A549 (cell line): ENCODE results near the gene JPH2. TPM values are rescaled to one million over a fixed set of nuclear protein-coding genes. Genes with fewer than 3 reads are reported as not detected.

ENCODE experiments used
- ATAC-seq, 2 experiments: fragments of 200-7000 bp in 1 of 2; fragments of >200 bp in 1 of 2; cut with Nextera tagmentation in 1 of 2; cut with Tn5 transposase in 1 of 2; 3 replicates each; pipeline versions ENCODE4 v1.8.0 to v1.9.1; 2018 to 2020; ENCODE audit warnings: mild to moderate bottlenecking in 1 of 2, moderate library complexity in 1 of 2
- CTCF ChIA-PET: fragments of 300-600 bp; sonication (Branson Sonifier 250); formaldehyde crosslinking; extraction: SDS; loops from one replicate; lab custom pipeline; 2021; ENCODE audit warnings: antibody characterized with exemption, inconsistent platforms; lab: Yijun Ruan, JAX
- POLR2A ChIA-PET: fragments of 350-600 bp; formaldehyde crosslinking; extraction: SDS; loops from one replicate; lab custom pipeline; 2021; ENCODE audit warnings: antibody characterized with exemption, inconsistent platforms; lab: Yijun Ruan, JAX
- DNase-seq, 2 experiments: peaks; one replicate each; pipeline versions ENCODE4 v3.0.0 to v3.0.0-alpha.2; 2011 to 2016; ENCODE audit warnings: low read depth in 1 of 2, low spot score in 1 of 2
- FAIRE-seq: peaks from 2 replicates; lab custom pipeline; 2011; peaks lifted over from hg19 to GRCh38; lab: Jason Lieb, UNC
- H3K27ac ChIP-seq, 2 experiments: fragments of >200 bp; sonication (Bioruptor Twin); formaldehyde crosslinking; 3 replicates each; pipeline ENCODE4 v1.5.1; 2016 to 2017
- H3K4me1 ChIP-seq: fragments of >200 bp; sonication (Bioruptor Twin); formaldehyde crosslinking; 3 replicates; pipeline ENCODE4 v1.6.1; 2016
- H3K4me2 ChIP-seq: fragments of >200 bp; sonication (Bioruptor Twin); formaldehyde crosslinking; 3 replicates; pipeline ENCODE4 v1.6.1; 2016
- H3K4me3 ChIP-seq: fragments of >200 bp; sonication (Bioruptor Twin); formaldehyde crosslinking; 3 replicates; pipeline ENCODE4 v1.5.1; 2016
- H3K9me3 ChIP-seq: fragments of >200 bp; sonication (Bioruptor Twin); formaldehyde crosslinking; 3 replicates; pipeline ENCODE4 v1.6.1; 2016
- CHD4 ChIP-seq: fragments of 200-600 bp; sonication (generic); IDR thresholded peaks from 2 replicates; pipeline ENCODE4 v1.6.1; 2016; ENCODE audit warnings: antibody characterized with exemption, mild to moderate bottlenecking, borderline replicate concordance
- EP300 ChIP-seq, 2 experiments: fragments of >200 bp; sonication (Bioruptor Twin); formaldehyde crosslinking; IDR thresholded peaks; 2 replicates in 1 of 2; 3 replicates in 1 of 2; pipeline ENCODE4 v1.6.1; 2016 to 2017
- ESRRA ChIP-seq: fragments of 150-350 bp; IDR thresholded peaks from 2 replicates; pipeline ENCODE4 v1.6.1; 2014; ENCODE audit warnings: mild to moderate bottlenecking, low read length, borderline replicate concordance
- FOSB ChIP-seq: fragments of 250-450 bp; sonication (Bioruptor Pico); IDR thresholded peaks from 2 replicates; pipeline ENCODE4 v1.5.0; 2020; ENCODE audit warnings: mild to moderate bottlenecking, moderate library complexity
- FOSL2 ChIP-seq, 2 experiments: fragments of 450-650 bp in 1 of 2; fragments of >200 bp in 1 of 2; sonication (Bioruptor Twin) in 1 of 2; formaldehyde crosslinking; IDR thresholded peaks; 2 replicates each; pipeline versions ENCODE4 v1.5.0 to v1.6.1; 2016 to 2020; ENCODE audit warnings: mild to moderate bottlenecking in 1 of 2, moderate library complexity in 1 of 2
- HDAC2 ChIP-seq: fragments of 200-600 bp; sonication (generic); IDR thresholded peaks from 2 replicates; pipeline ENCODE4 v1.6.1; 2016
- HOXB13 ChIP-seq: fragments of 250-450 bp; sonication (Bioruptor Pico); IDR thresholded peaks from 2 replicates; pipeline ENCODE4 v1.5.0; 2020; ENCODE audit warnings: low read depth, mild to moderate bottlenecking, moderate library complexity
- HOXB5 ChIP-seq: fragments of 250-450 bp; sonication (Bioruptor Pico); IDR thresholded peaks from 2 replicates; pipeline ENCODE4 v1.5.0; 2020; ENCODE audit warnings: mild to moderate bottlenecking, moderate library complexity
- JUNB ChIP-seq: fragments of >200 bp; sonication (Bioruptor Twin); formaldehyde crosslinking; IDR thresholded peaks from 2 replicates; pipeline ENCODE4 v1.6.1; 2016
- KDM1A ChIP-seq: fragments of 200-600 bp; sonication (generic); IDR thresholded peaks from 2 replicates; pipeline ENCODE4 v1.6.1; 2016; ENCODE audit warnings: low read depth, mild to moderate bottlenecking
- MAFK ChIP-seq: fragments of 450-650 bp; IDR thresholded peaks from 2 replicates; pipeline ENCODE4 v1.6.1; 2014; ENCODE audit not compliant: partially characterized antibody
- NPAS2 ChIP-seq: fragments of 250-450 bp; sonication (Bioruptor Pico); IDR thresholded peaks from 2 replicates; pipeline ENCODE4 v1.8.0; 2022; ENCODE audit warnings: mild to moderate bottlenecking, moderate library complexity, borderline replicate concordance
- RAD21 ChIP-seq, 2 experiments: fragments of >200 bp in 1 of 2; sonication (Bioruptor Twin) in 1 of 2; formaldehyde crosslinking in 1 of 2; IDR thresholded peaks in 1 of 2; conservative IDR thresholded peaks in 1 of 2; 2 replicates in 1 of 2; 3 replicates in 1 of 2; pipeline ENCODE4 v1.6.1; 2012 to 2018; ENCODE audit warnings: inconsistent platforms in 1 of 2
- RARB ChIP-seq: fragments of 250-450 bp; sonication (Bioruptor Pico); IDR thresholded peaks from 2 replicates; pipeline ENCODE4 v1.8.0; 2021; ENCODE audit warnings: mild to moderate bottlenecking, moderate library complexity
- RFX5 ChIP-seq: fragments of 450-650 bp; IDR thresholded peaks from 2 replicates; pipeline ENCODE4 v1.7.1; 2014; ENCODE audit warnings: antibody characterized with exemption, mild to moderate bottlenecking, moderate library complexity
- TFCP2L1 ChIP-seq: fragments of 250-450 bp; sonication (Bioruptor Pico); IDR thresholded peaks from 2 replicates; pipeline ENCODE4 v1.5.0; 2021; ENCODE audit warnings: mild to moderate bottlenecking
- ZC3H11A ChIP-seq: fragments of 450-650 bp; IDR thresholded peaks from 2 replicates; pipeline ENCODE4 v1.6.1; 2014; ENCODE audit warnings: antibody characterized with exemption, mild to moderate bottlenecking
- ZFP36 ChIP-seq: fragments of 450-650 bp; IDR thresholded peaks from 2 replicates; pipeline ENCODE4 v1.6.1; 2014; ENCODE audit warnings: borderline replicate concordance; ENCODE audit not compliant: partially characterized antibody
- ZNF302 ChIP-seq: fragments of 250-450 bp; sonication (Bioruptor Pico); IDR thresholded peaks from 2 replicates; pipeline ENCODE4 v1.9.0; 2021; ENCODE audit warnings: inconsistent platforms, mild to moderate bottlenecking, moderate library complexity
- WGBS: methylation state at CpG from one replicate; pipeline ENCODE4 v1.1.6; 2017; ENCODE audit errors: missing lambda C conversion rate; 5-methylcytosine and 5-hydroxymethylcytosine counted together
- polyA plus RNA-seq, 4 experiments: library from polyadenylated mRNA; depleted of rRNA in 3 of 4; stranded (reverse); fragments of >200 nt; fragmentation: RNase III in 1 of 4; extraction: RNeasy Plus Mini Kit Qiagen cat#74134 plus additional on column Dnase treatment in 1 of 4; gene quantifications; 2 replicates in 3 of 4; 3 replicates in 1 of 4; pipeline ENCODE4 v1.2.3, GENCODE V29; 2011 to 2017
- TF ChIP-seq, protein P1 (sequence below): IDR thresholded peaks from 2 replicates; pipeline ENCODE4 v1.6.1; 2012
- TF ChIP-seq, protein P2 (sequence below): fragments of >200 bp; sonication (Bioruptor Twin); formaldehyde crosslinking; IDR thresholded peaks from 3 replicates; pipeline ENCODE4 v1.6.1; 2016
- TF ChIP-seq, protein P3 (sequence below): IDR thresholded peaks from 2 replicates; pipeline ENCODE4 v1.6.1; 2012; ENCODE audit warnings: low read depth, borderline replicate concordance

The JPH2 gene
- polyA plus RNA-seq, 2 of the 4 experiments (the other 2 are of a cell fraction): 0.83 to 3.3 TPM

DNA sequence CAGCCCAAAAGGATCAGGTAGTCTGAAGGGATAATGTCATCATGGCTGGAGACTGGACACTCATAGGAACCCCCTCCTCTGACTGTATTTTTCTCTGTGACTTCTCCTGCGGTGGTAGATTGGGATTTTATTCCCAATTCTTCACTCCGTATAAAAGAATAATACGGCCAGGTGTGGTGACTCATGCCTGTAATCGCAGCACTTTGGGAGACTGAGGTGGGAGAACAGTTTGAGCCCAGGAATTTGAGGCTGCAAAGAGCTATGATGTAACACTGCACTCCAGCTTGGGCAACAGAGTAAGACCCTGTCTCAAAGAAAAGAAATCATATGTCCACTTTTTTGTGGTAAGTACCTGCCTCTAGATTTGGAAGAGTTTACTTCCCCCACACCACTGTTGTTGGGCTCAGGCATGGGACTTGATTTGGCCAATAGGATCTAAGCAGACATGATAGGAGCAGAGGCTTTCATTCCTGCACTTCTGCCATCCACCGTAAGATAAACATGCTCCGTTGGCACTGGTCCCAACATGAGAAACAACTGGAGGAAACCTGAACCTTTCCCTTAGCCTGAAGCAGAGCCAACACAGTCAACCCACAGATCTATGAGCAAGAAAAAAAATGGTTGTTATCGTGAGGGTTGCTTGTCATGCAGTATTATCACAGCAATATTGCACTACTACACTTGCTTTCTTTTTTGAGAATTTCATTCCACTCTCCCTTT is 82.0 kb downstream of the JPH2 start:
- H3K4me2 ChIP-seq: peak overlapping the region; percentile 35; the same call in 2 of the 3 replicates
- ChIA-PET CTCF (interaction anchor here (1.4 to 5.5 kb wide), 2 partner anchors 12 to 85 kb away, joined by 8 to 43 read pairs; no protein-coding TSS in a partner anchor), POLR2A (no interaction called here)
- DNase-seq (peak in 1 of 2 experiments; percentile 37), FAIRE-seq (no peak), ATAC-seq (peak; percentile 50 to 63; a peak in 4 of 6 replicates)
- 11% methylated on average over 7 of the region's 7 CpGs for WGBS
- peaks cover 26% of the 10 kb centered on the region for H3K9me3 ChIP-seq
- no peak overlapping the region for H3K27ac ChIP-seq
- H3K4me1 ChIP-seq: no peaks in the 10 kb centered on the region
- no peak overlapping the region for H3K4me3 ChIP-seq
- TF ChIP-seq FOSL2 (IDR thresholded peaks at IDR 0.05) (no peak), FOSL2 (CRISPR knock-in tag; IDR thresholded peaks at IDR 0.05) (0 out of 2 replicates have a peak, but pooled peaks have one; percentile 3), TFCP2L1 (CRISPR knock-in tag) (no peak), HDAC2 (no peak)
- TF ChIP-seq, protein P1, sequence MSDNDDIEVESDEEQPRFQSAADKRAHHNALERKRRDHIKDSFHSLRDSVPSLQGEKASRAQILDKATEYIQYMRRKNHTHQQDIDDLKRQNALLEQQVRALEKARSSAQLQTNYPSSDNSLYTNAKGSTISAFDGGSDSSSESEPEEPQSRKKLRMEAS: no peak

DNA sequence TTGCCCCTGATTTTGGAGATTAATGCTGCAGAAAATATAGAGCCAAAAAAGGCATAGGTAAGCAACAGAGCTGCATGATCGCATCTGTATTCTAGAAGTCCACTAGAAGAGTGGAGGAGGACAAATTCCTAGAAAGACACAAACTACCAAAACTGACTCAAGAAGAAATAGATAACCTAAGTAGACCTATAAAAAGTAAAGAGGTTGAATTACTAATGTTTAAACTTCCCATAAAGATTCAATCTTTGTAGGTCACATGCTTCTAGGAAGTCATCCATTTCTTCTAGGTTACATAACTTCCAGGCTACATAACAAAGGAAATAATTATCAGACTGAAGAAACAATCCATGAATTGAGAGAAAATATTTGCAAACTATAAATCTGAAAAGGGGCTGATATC is 84.4 kb downstream of the JPH2 start:
- ChIA-PET POLR2A (no interaction called here), CTCF (interaction anchor here (2.2 kb wide), 1 partner anchor 14 kb away, joined by 8 read pairs; no protein-coding TSS in a partner anchor)
- H3K4me1 ChIP-seq: peaks cover 5% of the 10 kb centered on the region; the same call in 2 of the 3 replicates
- 25% methylated on average over 1 of the region's 1 CpG for WGBS
- TF ChIP-seq RAD21 (conservative IDR thresholded peaks at IDR 0.05 in 1 of 2, IDR thresholded peaks at IDR 0.05 in 1 of 2): no peak
- no peak overlapping the region for H3K27ac ChIP-seq
- DNase-seq (no peak), FAIRE-seq (no peak), ATAC-seq (no peak)
- H3K4me3 ChIP-seq: no peak overlapping the region
- no peak overlapping the region for H3K4me2 ChIP-seq
- peaks cover 18% of the 10 kb centered on the region; the same call in 2 of the 3 replicates for H3K9me3 ChIP-seq

DNA sequence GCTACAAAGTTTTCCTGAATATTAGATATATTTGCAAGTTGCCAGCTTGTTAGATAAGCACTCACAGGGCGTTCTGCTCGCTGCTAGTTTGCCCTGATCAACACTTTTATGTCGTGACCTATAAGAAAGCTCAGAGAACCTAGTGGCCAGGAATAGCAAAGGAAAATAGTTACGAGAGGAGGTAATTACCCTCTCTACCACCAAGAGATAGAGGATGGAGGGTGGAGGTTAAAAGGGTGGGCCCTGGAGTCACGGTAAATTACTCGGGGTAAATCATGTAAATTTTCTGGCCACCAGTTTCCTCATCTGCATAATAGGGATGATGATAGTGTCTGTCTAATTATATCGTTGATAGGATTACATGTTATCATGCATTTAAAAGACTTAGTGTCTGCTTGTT is 87.2 kb downstream of the JPH2 start:
- ChIA-PET CTCF (interaction anchor here (0.7 to 3.1 kb wide), 5 partner anchors 17 to 349 kb away, joined by 3 to 12 read pairs (median 5); no protein-coding TSS in a partner anchor), POLR2A (no interaction called here)
- no peak for ATAC-seq
- no peak for DNase-seq
- Histone ChIP-seq H3K4me2 (no peak overlapping the region), H3K9me3 (peaks cover 14% of the 10 kb centered on the region; the same call in 2 of the 3 replicates), H3K4me3 (no peak overlapping the region), H3K4me1 (peaks cover 5% of the 10 kb centered on the region; the same call in 2 of the 3 replicates), H3K27ac (no peak overlapping the region)
- FAIRE-seq: no peak
- 55% methylated on average over 7 of the region's 7 CpGs for WGBS
- TF ChIP-seq RARB (CRISPR knock-in tag) (no peak), HOXB5 (no peak), HOXB13 (CRISPR knock-in tag) (no peak), MAFK (no peak), ZC3H11A (no peak), KDM1A (no peak), JUNB (no peak), ZFP36 (no peak), NPAS2 (CRISPR knock-in tag) (no peak), EP300 (IDR thresholded peaks at IDR 0.05) (no peak)

DNA sequence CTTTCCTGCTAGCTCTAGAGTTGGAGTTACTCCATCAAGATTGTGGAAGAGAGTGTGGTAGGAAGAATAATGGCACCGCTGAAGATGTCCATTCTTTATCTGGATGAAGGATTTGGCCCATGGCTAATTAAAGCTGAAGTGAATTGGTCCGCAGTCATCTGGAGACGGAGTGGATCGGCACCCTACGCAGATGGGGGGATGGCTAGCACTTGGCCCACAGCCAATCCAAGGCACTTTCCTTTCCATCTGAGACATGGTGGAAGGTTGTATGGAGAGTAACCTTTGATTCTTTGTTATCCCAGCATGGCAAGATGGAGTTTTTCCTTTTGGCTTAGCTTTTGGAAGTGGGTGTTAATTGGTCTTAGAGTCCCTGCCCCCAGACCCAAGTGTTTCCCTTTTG is 88.3 kb downstream of the JPH2 start:
- POLR2A ChIA-PET: no interaction called here
- CTCF ChIA-PET: interaction anchor here (1.2 to 3.1 kb wide), 6 partner anchors 16 to 560 kb away, joined by 3 to 12 read pairs (median 4); no protein-coding TSS in a partner anchor
- FAIRE-seq (no peak), ATAC-seq (no peak), DNase-seq (no peak)
- no peak overlapping the region for H3K4me2 ChIP-seq
- H3K4me3 ChIP-seq: no peak overlapping the region
- TF ChIP-seq CHD4 (no peak), RFX5 (no peak), FOSB (CRISPR knock-in tag) (no peak), ESRRA (no peak), ZNF302 (CRISPR knock-in tag) (no peak), HOXB13 (CRISPR knock-in tag) (no peak)
- TF ChIP-seq, protein P2, sequence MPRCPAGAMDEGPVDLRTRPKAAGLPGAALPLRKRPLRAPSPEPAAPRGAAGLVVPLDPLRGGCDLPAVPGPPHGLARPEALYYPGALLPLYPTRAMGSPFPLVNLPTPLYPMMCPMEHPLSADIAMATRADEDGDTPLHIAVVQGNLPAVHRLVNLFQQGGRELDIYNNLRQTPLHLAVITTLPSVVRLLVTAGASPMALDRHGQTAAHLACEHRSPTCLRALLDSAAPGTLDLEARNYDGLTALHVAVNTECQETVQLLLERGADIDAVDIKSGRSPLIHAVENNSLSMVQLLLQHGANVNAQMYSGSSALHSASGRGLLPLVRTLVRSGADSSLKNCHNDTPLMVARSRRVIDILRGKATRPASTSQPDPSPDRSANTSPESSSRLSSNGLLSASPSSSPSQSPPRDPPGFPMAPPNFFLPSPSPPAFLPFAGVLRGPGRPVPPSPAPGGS: no peak
- TF ChIP-seq, protein P3, sequence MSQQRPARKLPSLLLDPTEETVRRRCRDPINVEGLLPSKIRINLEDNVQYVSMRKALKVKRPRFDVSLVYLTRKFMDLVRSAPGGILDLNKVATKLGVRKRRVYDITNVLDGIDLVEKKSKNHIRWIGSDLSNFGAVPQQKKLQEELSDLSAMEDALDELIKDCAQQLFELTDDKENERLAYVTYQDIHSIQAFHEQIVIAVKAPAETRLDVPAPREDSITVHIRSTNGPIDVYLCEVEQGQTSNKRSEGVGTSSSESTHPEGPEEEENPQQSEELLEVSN: no peak
- WGBS: 95% methylated on average over 5 of the region's 5 CpGs
- H3K4me1 ChIP-seq: peaks cover 5% of the 10 kb centered on the region; the same call in 2 of the 3 replicates
- no peak overlapping the region for H3K27ac ChIP-seq
- H3K9me3 ChIP-seq: peaks cover 14% of the 10 kb centered on the region; the same call in 2 of the 3 replicates
